GM21515 (cell line): ENCODE measurements around the gene LMTK2.

ENCODE experiments used
- ATAC-seq: cut with Tn5 transposase; IDR thresholded peaks from one replicate; pipeline ENCODE4 v1.9.1; 2021; ENCODE audit not compliant: unreplicated experiment

The LMTK2 gene

GRCh38 chr7:98174334-98175259 is 67.9 kb downstream of the LMTK2 start:
- no peak for ATAC-seq

- ATAC-seq, result no peak
Measured at GRCh38 chr7:98175260-98175940, 68.7 kb downstream of the LMTK2 start.

- no peak for ATAC-seq
Measured at GRCh38 chr7:98177553-98177952, 70.9 kb downstream of the LMTK2 start.

GRCh38 chr7:98178321-98178720 is 71.7 kb downstream of the LMTK2 start:
- ATAC-seq, result no peak

GRCh38 chr7:98178762-98179490 is 72.3 kb downstream of the LMTK2 start:
- ATAC-seq, result no peak

- ATAC-seq, result no peak
Measured at GRCh38 chr7:98180751-98181150, 74.1 kb downstream of the LMTK2 start.

GRCh38 chr7:98185101-98185500 is 78.4 kb downstream of the LMTK2 start:
- no peak for ATAC-seq

GRCh38 chr7:98186452-98187137 is 79.9 kb downstream of the LMTK2 start:
- ATAC-seq, result no peak

- no peak for ATAC-seq
Measured at GRCh38 chr7:98187138-98187502, 80.5 kb downstream of the LMTK2 start.

- ATAC-seq, result no peak
Measured at GRCh38 chr7:98189559-98189958, 82.9 kb downstream of the LMTK2 start.

- ATAC-seq, result no peak
Measured at GRCh38 chr7:98191668-98192431, 85.2 kb downstream of the LMTK2 start.

- no peak for ATAC-seq
Measured at GRCh38 chr7:98192781-98193457, 86.3 kb downstream of the LMTK2 start.

GRCh38 chr7:98193474-98194180 is 87.0 kb downstream of the LMTK2 start:
- no peak for ATAC-seq

- no peak for ATAC-seq
Measured at GRCh38 chr7:98194186-98194585, 87.5 kb downstream of the LMTK2 start.

GRCh38 chr7:98194672-98195457 is 88.2 kb downstream of the LMTK2 start:
- no peak for ATAC-seq

GRCh38 chr7:98196706-98197605 is 90.3 kb downstream of the LMTK2 start:
- no peak for ATAC-seq

GRCh38 chr7:98199131-98199530 is 92.5 kb downstream of the LMTK2 start:
- no peak for ATAC-seq
